HEK293T (cell line): ENCODE results near the gene SUPT3H.

Experiments used
- ARNT ChIP-seq: fragments of 450-650 bp; IDR thresholded peaks from 2 replicates; pipeline ENCODE4 v1.6.1; 2017; ENCODE audit warnings: mild to moderate bottlenecking
- BHLHE40 ChIP-seq: fragments of 450-650 bp; IDR thresholded peaks from 2 replicates; pipeline ENCODE4 v1.6.1; 2016; ENCODE audit warnings: mild to moderate bottlenecking, moderate library complexity, borderline replicate concordance
- FOXA1 ChIP-seq: fragments of 450-650 bp; IDR thresholded peaks from 2 replicates; pipeline ENCODE4 v1.6.1; 2016; ENCODE audit warnings: mild to moderate bottlenecking
- FOXM1 ChIP-seq: fragments of 450-650 bp; IDR thresholded peaks from 2 replicates; pipeline ENCODE4 v1.6.1; 2017; ENCODE audit warnings: mild to moderate bottlenecking, borderline replicate concordance
- HDGF ChIP-seq: fragments of 450-650 bp; IDR thresholded peaks from 2 replicates; pipeline ENCODE4 v1.6.1; 2017; ENCODE audit warnings: antibody characterized with exemption, borderline replicate concordance
- L3MBTL2 ChIP-seq: fragments of 450-650 bp; conservative IDR thresholded peaks from 2 replicates; pipeline ENCODE4 v1.6.1; 2016; ENCODE audit warnings: mild to moderate bottlenecking
- LEF1 ChIP-seq: fragments of 450-650 bp; IDR thresholded peaks from 2 replicates; pipeline ENCODE4 v1.6.1; 2017; ENCODE audit warnings: mild to moderate bottlenecking, borderline replicate concordance
- NFRKB ChIP-seq: fragments of 450-650 bp; IDR thresholded peaks from 2 replicates; pipeline ENCODE4 v1.6.1; 2016; ENCODE audit warnings: mild to moderate bottlenecking, moderate library complexity
- PKNOX1 ChIP-seq: fragments of 450-650 bp; IDR thresholded peaks from 2 replicates; pipeline ENCODE4 v1.6.1; 2016
- SP1 ChIP-seq: fragments of 450-650 bp; IDR thresholded peaks from 2 replicates; pipeline ENCODE4 v1.6.1; 2017
- SUZ12 ChIP-seq: fragments of 450-650 bp; IDR thresholded peaks from 2 replicates; pipeline ENCODE4 v1.6.1; 2016; ENCODE audit warnings: mild to moderate bottlenecking
- ZNF384 ChIP-seq: fragments of 450-650 bp; IDR thresholded peaks from 2 replicates; pipeline ENCODE4 v1.6.1; 2016

- no peak for TF ChIP-seq PKNOX1
- TF ChIP-seq SUZ12 = no peak
- no peak for TF ChIP-seq FOXM1
- no peak for TF ChIP-seq HDGF
- no peak for TF ChIP-seq L3MBTL2
- no peak for TF ChIP-seq BHLHE40
- TF ChIP-seq SP1 = no peak
- TF ChIP-seq ZNF384 = no peak
- TF ChIP-seq LEF1 = no peak
- TF ChIP-seq ARNT = no peak
- TF ChIP-seq NFRKB = no peak
- TF ChIP-seq FOXA1 = no peak
These were observed 521.3 kb downstream of the SUPT3H start for GRCh38 chr6:44856479-44856878.
